Measurements from ENCODE around the gene DNAJC6.
"Not testable (repeated sequence)": the region's sequence is repeated elsewhere in the genome, so short reads cannot be mapped to it uniquely, and the experiment has no call there.

The DNAJC6 gene

DNA sequence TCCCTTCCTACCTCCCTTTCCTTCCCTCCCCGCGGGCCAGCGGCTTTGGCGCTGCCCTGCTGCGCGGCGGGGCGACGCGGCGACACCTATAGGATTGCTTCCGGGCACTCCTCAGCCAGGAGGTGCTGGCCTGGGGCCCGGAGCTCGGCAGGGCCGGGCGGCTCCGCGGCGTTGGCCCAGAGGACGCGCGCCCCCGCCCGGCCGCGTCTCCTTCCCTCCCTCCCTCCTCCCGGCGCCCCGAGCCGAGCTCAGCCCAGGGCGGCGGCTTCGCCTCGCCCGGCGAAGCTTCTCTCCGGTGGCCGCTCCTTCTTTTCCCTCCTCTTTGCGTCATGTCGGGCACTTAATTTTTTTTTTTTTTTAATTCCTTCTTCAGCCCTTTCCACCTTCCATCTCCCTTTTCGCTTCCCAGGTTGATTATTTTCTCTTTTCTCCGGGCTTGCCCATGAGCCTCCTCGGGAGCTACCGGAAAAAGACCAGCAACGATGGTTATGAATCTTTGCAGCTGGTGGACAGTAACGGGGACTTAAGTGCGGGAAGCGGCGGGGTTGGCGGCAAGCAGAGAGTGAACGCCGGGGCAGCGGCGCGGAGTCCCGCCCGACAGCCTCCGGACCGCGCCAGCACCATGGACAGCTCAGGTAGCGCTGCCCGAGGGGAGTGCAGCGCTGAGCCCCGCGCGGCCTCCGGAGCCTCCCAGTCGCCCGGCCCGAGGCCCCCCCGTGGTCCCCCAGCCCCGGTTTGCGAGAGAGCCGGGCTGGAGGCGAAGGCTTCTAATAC is at the start of gene DNAJC6:
TSS of gene DNAJC6 (plus strand) at position 240 of the 774 bp plus-strand sequence. CDS start at position 443, 203 bp downstream.
- no peak for FAIRE-seq

DNA sequence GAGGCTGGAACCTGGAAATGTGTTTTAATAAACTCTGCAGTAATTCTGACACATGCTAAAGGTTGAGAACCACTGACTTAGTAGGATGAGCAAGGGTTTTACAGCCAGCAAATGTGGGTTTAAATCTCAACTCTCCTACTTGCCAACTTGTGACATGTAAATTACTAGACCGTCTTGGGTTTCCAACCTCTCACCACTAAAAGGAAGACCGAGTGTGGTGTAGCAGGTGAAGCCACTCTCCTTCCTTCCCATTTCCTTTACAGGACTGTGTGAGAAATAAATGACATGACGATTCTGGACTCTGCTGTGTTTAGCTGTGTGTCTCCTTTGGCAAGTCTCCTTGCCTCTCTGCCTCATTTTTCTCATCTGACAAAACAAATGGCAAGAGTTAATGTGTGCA is 49.5 kb upstream of the DNAJC6 start:
- no peak for FAIRE-seq

DNA sequence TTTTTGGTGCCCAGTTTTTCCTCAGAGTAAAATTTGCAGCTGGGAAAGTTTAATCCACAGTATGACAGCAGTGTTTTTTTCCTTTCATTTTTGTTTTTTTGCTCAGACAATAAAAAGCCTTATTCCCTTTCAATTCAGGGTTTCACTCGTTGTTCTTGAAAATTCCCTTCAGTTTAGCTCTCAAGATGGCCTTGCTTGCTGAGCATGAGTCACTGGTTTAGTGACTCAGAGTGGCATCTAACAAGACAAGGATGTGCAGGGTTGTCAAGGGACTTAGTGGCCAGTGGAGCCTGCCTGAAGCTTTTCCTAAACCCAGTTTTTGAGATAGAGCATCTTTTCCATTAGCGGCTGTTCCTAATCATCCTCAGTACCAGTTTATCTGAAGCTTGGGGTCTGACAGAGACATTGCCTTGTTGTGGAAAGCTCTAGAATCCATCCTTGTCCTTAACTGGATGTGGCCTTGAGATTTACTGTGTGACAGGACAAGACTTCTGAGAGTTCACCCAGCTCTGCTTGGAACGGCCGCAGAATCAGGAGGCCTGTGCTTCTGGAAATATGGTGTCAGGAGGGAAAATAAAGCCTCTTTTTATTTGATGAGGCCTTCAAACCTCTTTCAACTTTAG is 48.4 kb upstream of the DNAJC6 start:
- no peak for FAIRE-seq

DNA sequence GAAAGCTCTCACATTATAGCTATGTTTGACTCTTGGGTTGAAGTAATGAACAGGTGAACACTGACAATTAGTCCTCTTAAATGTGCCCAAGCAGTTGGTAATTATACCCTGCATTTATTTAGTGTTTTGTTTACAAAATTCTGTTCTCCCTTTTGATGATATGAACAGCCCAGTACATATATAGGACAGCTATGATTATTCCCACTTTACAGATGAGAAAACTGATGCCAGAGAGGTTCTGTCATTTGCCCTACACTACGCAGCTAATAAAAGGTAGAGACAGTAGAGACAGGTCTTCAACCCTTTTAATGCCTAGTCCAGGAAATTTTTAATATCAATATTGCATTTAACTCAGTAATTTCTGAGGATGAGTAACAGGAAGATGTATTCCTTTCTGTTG is 46.1 kb upstream of the DNAJC6 start:
- no peak for FAIRE-seq

DNA sequence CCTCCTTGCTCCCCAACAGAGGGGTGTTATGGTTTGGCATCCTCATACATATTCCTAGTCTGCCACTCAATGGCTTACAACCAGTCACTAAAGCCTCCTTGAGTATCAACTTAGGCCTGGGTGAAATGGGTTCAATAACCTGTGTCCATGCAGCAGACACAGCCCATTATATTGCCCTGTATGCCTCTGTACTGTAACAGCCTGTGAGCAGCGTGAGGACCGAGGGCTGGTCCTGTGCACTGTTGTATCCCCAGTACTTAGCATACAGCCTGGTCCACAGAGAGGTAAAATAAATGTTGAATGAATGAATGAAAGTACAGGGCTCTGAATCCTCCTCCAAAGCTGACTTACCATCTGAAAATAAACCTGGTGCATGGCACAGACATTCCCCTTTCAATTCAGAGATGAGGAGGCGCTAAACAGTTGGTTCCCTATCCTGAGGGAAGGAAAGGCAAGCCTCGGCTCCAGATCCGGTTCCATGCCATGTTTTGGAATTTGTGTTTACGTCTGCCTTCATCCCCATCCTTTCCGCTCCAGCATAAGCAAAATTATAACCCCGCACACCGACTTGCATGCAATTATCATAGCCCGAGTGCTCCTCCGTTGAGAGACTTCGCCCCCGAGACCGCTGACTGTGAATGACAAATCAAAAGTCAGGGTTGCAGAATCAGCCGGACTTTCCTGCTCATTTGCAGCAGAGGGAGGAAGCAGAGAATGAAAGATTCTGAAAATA is 45.0 kb upstream of the DNAJC6 start:
- no peak for FAIRE-seq

DNA sequence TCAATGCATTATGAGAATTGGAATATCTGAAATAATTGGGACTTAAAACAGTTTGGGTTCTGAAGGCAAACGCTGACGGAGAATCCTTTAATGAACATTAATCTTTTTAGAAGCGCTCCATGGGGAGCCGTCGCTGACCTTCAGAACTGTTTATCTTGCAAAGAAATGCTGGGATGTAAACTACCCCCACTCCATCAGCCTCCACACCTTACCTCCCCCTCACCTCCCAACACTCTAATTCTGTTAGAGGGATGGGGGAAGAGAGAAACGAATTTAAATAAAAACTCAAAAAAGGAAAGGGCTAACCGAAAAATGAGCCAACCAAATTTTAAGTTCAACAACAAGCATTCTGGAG is 44.1 kb upstream of the DNAJC6 start:
- FAIRE-seq, result no peak

DNA sequence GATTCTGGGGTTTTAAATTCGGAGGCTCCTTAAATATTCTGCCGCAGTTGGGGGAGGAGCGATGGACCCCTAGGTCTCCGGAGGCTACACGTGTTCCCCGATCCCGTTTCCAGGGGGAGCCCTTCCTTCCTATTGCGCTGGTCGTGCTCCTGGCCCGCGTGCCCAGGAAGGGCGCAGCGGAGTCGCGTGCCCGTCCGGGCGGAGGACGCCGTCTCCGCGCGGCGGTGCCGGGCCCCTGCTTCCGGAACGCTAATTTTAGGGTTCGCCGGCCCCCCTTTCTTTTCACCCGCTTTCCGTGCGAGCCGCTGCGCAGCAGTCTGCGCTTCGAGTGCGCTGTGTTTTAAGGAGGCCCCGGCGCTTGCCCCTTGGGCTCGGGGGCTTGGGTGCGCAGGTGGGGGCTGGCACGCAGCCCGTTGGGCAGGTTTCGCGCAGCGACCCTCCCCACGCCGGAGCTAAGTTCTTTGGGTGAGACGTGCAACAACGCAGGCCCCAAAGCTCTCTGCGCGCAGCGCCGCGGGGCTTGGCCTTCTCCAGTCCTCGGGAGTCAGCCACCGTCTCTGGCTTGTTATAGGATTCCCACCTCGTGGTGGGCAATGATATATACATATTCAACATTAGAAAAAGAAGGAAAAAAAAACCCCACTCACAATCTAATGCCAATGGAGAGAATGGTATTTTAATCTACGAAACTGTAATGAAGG is 43.5 kb upstream of the DNAJC6 start:
- no peak for FAIRE-seq

DNA sequence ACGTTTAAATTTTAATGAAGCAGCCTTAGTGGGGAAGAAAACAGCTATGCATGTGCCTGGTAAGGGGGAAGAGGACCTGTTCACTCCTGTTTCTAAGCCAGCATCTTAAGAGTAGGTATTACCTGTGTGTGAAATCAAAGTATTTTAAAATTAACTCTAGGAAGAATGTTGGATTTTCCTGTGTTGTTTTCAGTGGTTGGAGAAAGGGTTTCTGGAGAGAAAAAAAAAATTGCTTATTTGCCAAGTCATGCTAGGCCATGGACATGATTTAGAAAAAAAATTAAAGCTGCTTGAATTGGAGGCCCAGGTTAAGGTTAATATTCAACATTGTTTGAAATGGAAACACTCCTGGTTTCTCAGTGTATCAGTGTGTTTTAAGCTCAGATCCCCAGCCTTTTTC is 42.9 kb upstream of the DNAJC6 start:
- FAIRE-seq, result no peak

DNA sequence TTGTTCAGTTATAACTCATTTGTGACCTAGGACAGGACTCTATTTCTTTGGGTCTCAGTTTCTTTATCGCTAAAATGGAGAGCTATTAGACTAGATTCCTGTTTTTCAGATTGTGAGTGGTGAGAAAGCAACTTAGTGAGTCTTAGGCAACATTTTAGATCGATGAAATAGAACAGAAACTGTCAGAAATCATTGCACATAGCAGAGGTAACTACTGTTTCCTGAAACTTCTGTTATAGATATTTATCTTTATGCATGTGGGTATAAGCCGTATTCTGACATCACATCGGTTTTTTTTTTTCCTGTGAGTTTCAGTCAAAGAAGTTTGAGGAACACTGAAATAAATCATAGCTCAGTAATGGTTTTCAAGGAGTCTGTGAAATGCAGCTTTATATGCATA is 42.1 kb upstream of the DNAJC6 start:
- FAIRE-seq, result no peak

DNA sequence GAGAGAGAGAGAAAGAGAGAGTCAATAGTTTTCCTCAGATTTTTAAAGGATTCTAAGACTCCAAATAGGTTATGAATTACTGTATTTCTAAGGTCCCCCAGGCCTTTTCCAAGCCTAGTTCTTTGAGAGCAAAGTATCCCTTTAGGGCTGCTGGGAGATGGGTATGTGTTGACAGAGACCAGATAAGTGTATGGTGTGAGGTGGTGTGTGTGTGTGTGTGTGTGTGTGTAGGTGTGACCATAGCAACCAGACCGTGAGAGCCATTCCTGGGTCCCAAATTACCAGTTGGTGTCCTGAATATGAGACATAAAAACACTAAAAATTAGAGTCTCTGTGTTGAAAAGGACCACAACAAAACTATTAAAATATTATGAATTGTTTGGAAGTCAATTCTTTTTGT is 41.7 kb upstream of the DNAJC6 start:
- FAIRE-seq, result no peak

DNA sequence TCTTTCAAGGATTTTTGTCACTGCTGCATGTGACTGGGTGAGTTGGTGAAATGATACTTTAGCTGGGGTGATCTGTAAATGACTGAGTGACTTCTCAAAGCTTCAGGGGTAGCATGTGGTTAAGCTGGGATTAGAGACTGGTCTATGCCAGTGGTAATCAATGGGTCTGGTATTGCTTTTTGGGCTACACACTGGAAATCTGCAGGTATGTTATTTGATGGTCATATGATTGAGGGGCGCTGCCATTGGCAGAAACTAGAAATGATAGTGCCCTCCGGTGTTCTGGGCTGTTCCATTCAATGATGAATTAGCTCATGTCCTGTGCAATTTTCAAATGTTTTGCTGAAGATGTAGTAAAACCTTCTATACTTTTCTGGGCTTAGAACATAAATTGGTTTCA is 39.7 kb upstream of the DNAJC6 start:
- no peak for FAIRE-seq

DNA sequence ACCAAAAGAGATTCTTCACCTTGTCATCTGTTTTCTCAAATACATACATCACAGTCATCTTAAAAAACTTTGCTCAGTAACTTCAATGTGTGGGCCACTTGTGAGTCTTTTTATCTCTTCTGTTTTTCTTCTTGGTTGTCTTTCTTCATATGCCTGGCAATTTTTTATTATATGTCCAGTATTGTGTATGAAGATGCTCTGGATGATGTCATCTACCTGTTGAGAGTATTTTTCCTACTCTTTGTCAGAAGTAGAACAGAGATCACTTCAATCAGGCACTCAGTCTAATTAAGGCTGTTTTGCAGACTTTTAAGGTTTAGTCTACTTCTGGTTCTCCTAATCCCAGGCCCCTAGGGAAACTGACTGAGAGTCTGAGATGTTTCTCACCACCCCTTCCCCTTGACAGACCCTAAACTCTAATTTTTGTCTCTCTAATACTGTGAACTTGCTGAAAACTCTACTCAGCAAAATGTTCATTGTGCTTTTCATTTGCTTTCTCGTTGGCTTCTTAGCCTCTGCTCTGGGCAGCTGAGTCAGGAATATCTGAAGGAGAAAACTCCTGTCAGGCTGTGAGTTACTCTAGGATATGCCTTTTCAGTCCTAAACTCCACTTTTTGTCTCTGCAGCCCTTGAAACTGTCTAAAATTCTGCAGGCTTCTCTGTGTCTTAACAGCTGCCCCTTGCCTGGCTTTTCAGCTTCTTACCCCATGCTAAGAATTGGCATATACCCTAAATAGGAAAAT is 33.0 kb upstream of the DNAJC6 start:
- no peak for FAIRE-seq

DNA sequence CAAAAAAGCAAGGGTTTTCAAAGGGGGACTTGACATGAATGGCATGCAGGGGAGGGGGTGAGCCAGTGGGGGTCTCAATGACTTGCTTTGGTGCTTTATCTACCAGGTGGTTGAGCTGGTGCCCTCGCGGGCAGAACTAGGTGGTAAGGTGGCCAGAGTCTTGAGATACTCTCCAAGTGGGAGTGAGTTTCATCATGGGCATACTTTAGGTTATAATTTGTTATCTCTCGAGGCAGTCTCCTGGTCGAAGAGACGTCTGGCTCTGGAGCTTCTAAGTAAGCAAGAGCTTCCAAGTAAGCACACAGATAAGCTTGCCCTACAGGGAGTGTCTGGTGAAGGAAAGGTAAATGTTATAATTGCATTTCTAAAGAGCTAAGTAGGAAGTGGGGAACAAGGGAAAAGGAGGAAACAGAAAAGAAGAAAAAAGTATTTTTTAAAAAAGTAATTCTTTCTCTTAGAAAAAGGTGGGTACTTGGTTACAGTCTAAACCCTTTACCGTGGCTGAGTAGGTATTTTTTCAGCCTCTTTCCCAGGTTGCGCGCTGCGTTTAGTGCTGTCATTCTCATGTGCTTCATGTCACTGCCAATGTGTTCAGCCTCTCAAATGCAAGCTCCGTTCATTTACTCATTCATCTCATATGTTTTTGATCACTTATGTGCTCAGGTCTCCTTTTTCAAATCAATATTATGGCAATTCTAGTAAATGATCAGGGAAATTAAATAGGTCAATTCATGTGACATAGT is 31.6 kb upstream of the DNAJC6 start:
- FAIRE-seq, result no peak

DNA sequence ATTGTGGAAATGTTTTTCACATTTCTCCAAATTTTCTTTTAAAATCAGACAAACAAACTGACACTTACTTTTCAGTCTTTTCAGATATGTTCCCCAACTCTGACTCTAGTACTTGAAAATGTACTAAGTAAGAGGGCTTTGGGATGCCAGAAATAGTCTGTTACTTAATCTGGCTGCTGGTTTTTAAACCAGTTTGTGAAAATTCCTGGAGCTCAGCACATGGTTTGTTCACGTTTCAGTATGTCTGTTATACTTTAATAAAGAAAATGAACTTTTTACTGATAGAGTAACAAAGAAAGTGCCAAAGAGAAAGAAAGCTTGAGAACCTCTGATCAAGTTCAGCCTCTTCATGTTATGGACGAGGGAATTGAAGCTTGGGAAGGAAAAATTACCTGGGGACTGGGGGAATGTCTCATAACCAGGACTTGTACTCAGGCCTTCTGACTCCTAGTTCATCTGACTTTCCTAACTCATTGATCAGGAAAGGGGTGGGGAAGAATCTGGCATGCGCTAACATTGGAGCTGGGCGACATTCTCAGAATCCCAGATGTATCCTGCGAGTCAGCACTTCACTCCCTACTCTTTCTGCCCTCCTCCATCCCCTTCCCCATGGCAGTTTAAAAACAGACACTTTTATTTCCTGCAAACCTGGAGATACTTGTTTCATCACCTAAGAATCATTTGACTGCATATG is 30.8 kb upstream of the DNAJC6 start:
- no peak for FAIRE-seq

DNA sequence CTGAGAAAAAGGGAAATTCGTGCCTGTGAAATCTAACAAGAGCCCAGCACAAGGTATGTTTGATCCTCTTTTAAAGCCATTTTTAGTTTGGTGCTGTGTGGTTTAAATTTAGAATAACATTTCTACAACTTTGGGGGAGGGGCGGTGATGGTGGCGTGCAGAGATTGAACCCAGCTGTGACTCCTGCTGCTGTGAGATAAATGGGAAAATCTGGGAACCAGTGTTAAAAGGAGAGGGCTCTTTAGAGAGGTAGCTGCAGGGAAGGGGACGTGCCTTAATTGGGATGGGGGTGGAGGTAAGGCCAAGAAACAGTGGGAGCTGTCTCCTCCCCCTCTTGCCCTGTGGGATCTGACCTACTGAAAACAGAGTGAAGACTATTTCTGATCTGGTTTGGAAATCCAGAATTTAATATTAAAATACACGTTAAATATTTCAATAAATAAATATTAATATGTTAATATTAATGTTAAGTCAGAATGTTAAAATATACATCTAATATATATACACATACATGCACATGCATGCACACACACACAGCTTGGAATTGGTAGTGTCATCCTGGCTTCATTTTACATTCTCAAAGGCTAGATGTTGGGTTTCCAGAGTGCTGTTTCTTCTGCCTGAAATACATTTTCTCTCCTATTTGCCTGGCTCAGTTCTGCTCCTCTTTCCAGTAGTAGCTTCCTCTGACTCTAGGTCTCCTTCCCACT is 30.1 kb upstream of the DNAJC6 start:
- no peak for FAIRE-seq

DNA sequence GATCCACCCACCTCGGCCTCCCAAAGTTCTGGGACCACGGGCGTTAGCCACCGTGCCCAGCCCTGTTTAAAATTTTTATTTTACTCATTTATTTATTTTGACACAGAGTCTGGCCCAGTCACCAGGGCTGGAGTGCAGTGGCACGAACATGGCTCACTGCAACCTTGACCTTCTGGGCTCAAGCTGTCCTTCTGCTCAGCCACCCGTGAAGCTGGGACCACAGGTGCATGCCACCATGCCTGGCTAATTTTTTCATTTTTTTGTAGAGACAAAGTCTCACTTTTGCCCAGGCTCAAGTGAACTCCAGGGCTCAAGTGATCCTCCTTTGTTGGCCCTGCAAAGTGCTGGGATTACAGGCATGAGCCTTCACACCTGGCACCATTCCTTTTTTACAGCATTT is 27.5 kb upstream of the DNAJC6 start:
- FAIRE-seq, result no peak

DNA sequence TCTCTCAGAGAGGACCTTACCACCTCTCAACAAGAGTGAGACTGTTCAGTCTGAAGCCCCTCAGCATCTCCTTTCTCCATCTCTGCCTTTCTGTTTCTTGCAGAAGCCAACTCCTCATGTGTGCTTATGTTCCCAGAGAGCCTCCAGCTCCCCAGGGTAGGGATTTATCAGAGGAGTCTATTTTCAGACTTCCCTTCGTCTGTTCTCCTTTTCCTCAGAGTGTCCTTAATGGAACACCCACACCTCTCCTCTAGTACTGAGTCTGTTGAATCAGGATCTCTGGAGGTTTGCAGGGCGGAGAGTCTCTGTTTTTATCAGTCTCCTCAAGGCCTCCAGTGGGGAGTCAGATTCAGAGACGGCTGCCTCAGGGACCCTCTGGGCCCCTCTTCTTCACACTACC is 25.1 kb upstream of the DNAJC6 start:
- no peak for FAIRE-seq

DNA sequence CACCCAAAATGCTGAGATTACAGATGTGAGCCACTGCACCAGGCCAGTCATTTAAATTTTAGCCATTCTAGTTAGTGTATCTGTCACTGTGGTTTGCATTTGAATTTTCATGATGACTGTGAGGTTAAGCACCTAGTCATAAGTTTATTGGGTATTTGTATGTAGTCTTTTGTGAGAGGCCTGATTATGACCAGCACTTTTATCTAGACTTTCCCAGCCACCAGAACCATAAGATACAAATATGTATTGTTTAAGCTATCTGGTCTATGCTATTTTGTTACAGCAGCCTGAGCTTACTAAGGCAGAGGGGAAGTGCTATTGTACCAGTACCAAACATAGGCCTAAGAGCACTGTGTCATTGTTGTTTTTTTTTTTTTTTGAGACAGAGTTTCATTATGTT is 19.9 kb upstream of the DNAJC6 start:
- FAIRE-seq, result no peak

DNA sequence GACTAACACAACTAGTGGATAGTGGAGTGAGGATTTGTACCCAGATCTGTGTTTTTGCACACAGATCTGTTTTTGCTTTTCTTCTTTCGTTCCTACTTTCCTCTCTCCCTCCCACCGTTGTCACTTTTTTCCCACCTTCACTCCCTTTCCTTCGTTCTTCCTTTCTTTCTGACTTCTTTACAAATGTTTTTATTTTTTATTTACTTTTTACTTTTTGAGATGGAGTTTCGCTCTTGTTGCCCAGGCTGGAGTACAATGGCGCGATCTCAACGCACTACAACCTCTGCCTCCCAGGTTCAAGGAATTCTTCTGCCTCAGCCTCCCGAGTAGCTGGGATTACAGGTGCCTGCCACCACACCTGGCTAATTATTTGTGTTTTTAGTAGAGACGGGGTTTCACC is 17.5 kb upstream of the DNAJC6 start:
- not testable (repeated sequence) for FAIRE-seq

DNA sequence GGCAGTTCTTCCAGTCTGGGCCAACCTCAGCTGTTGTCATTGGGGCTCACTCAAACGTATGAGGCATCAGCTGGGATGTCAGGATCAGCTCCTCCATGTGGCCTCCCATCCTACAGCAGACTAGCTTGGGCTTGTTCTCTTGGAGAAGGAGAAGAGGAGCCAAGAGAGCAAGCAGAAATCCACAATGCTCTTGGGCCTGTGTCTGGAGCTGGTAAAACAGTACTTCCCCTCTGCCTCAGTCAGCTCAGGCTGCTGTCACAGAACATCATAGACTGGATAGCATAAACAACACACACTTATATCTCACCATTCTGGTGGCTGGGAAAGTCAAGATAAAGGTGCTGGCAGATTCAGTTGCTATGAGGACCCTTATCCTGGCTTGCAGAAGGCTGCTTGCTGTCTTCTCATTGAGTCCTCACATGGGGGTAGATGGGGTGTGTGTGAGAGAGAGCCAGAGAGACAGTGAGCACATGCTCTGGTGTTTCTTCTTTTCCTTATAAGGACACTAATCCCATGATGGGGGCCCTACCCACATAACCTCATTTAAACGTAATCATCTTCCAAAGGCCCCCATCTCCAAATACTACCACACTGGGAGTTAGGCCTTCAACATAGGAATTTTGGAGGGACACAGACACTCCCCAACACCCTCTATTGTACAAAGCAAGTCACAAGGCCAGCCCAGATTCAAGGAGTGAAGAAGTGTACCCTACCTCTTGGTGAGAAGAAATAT is 16.3 kb upstream of the DNAJC6 start:
- FAIRE-seq, result no peak

Measured in colon (tissue), 2 donors.